ENCODE data around the gene CCL23. TPM values are rescaled to one million over a fixed set of nuclear protein-coding genes. Genes with fewer than 3 reads are reported as not detected.

CCL23 gene
- total RNA-seq, 6 experiments from 2014 or later = 1.1 to 12.7 (median 2.1) TPM

- WGBS (ENCODE audit: insufficient coverage, low coverage, low lambda C conversion rate, missing lambda C conversion rate) = 37% methylated on average over 10 of the region's 10 CpGs
- H3K4me1 ChIP-seq = peaks cover 0 to 42% (median 20%) of the 10 kb centered on the region in 4 donors
- H3K36me3 ChIP-seq = no peaks in the 10 kb centered on the region
- ATAC-seq = no peak
- TF ChIP-seq, protein P1, sequence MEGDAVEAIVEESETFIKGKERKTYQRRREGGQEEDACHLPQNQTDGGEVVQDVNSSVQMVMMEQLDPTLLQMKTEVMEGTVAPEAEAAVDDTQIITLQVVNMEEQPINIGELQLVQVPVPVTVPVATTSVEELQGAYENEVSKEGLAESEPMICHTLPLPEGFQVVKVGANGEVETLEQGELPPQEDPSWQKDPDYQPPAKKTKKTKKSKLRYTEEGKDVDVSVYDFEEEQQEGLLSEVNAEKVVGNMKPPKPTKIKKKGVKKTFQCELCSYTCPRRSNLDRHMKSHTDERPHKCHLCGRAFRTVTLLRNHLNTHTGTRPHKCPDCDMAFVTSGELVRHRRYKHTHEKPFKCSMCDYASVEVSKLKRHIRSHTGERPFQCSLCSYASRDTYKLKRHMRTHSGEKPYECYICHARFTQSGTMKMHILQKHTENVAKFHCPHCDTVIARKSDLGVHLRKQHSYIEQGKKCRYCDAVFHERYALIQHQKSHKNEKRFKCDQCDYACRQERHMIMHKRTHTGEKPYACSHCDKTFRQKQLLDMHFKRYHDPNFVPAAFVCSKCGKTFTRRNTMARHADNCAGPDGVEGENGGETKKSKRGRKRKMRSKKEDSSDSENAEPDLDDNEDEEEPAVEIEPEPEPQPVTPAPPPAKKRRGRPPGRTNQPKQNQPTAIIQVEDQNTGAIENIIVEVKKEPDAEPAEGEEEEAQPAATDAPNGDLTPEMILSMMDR (IDR thresholded peaks at IDR 0.05) = no peak
- TF ChIP-seq POLR2A (IDR thresholded peaks at IDR 0.05) = no peak
- no peaks in the 10 kb centered on the region for H3K9me3 ChIP-seq
- H3K27me3 ChIP-seq = no peaks in the 10 kb centered on the region
- intact Hi-C loops (cut with DNase I) = loop anchor here in 1 of 2 donors (5.0 kb wide), 1 partner anchor 179 kb away; no protein-coding TSS in a partner anchor
- DNase-seq = no peak
- no peak overlapping the region for H3K27ac ChIP-seq
- no peak overlapping the region for H3K4me3 ChIP-seq
These were observed 49.2 kb downstream of the CCL23 start for GRCh38 chr17:35968520-35969054.

GRCh38 chr17:35965272-35965671 is 52.5 kb downstream of the CCL23 start:
- intact Hi-C loops (cut with DNase I) = loop anchor here in 1 of 2 donors (5.0 kb wide), 1 partner anchor 182 kb away; no protein-coding TSS in a partner anchor
- no peak overlapping the region for H3K27ac ChIP-seq
- TF ChIP-seq, protein P1 (IDR thresholded peaks at IDR 0.05) = no peak
- TF ChIP-seq POLR2A (IDR thresholded peaks at IDR 0.05) = no peak
- peaks cover 0 to 11% (median 7%) of the 10 kb centered on the region in 4 donors for H3K4me1 ChIP-seq
- WGBS (ENCODE audit: insufficient coverage, low coverage, low lambda C conversion rate, missing lambda C conversion rate) = 88% methylated on average over 7 of the region's 7 CpGs
- no peaks in the 10 kb centered on the region for H3K36me3 ChIP-seq
- no peaks in the 10 kb centered on the region for H3K27me3 ChIP-seq
- no peaks in the 10 kb centered on the region for H3K9me3 ChIP-seq
- no peak for DNase-seq
- no peak for ATAC-seq
- H3K4me3 ChIP-seq = no peak overlapping the region

DNA sequence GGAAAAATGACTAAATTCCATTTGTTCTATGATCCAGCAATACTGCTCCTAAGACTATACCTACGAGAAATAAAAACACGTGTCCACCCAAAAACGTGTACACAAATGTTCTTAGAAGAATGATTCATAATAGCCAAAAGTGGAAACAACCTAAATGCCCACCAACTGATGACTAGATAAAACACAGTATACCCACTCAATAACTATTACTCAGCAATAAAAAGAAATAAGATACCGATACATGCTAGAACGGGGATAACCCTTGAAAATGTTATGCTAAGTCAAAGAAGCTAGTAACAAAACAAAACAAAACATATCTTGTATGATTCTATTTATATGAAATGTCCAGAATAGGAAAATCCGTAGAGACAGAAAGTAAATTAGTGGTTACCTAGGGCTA is 54.1 kb downstream of the CCL23 start:
- peaks cover 0 to 1% (median 0%) of the 10 kb centered on the region in 4 donors for H3K4me1 ChIP-seq
- no peak overlapping the region for H3K4me3 ChIP-seq
- TF ChIP-seq, protein P1 (IDR thresholded peaks at IDR 0.05) = no peak
- no peak for TF ChIP-seq POLR2A (IDR thresholded peaks at IDR 0.05)
- no peaks in the 10 kb centered on the region for H3K9me3 ChIP-seq
- intact Hi-C loops (cut with DNase I) = no loop called here
- no peaks in the 10 kb centered on the region for H3K27me3 ChIP-seq
- no peak overlapping the region for H3K27ac ChIP-seq
- ATAC-seq = no peak
- DNase-seq = no peak
- 84% methylated on average over 6 of the region's 6 CpGs for WGBS (ENCODE audit: insufficient coverage, low coverage, low lambda C conversion rate, missing lambda C conversion rate)
- no peaks in the 10 kb centered on the region for H3K36me3 ChIP-seq

Other genes with a start within 250 kb of the CCL23 start
- gene MMP28, start 222.3 kb downstream of the CCL23 start, total RNA-seq = under 1 TPM in 3 of 6 experiments, not detected in 3; 0.22 to 0.28 (median 0.25) TPM
- 10 to 100 TPM; 41.3 to 75.8 (median 65.4) TPM for gene TAF15, start 208.5 kb downstream of the CCL23 start, total RNA-seq
- gene HEATR9, start 149.1 kb downstream of the CCL23 start, total RNA-seq = not detected
- 1 to 10 TPM in 5 of 6 experiments, under 1 TPM in 1; 0.53 to 3.4 (median 2.5) TPM for gene CCL5, start 137.6 kb downstream of the CCL23 start, total RNA-seq
- not detected for gene RDM1, start 87.2 kb downstream of the CCL23 start, total RNA-seq
- gene LYZL6, start 74.3 kb downstream of the CCL23 start, total RNA-seq = not detected
- 10 to 100 TPM; 26.5 to 52.6 (median 36.5) TPM for gene CCL16, start 36.5 kb downstream of the CCL23 start, total RNA-seq
- gene CCL14, start 31.2 kb downstream of the CCL23 start, total RNA-seq = 100 to 1,000 TPM in 1 of 6 experiments, 10 to 100 TPM in 4, 1 to 10 TPM in 1; 8.9 to 130 (median 30.7) TPM
- 10 to 100 TPM; 11.0 to 19.2 (median 16.2) TPM for gene CCL15, start 16.4 kb downstream of the CCL23 start, total RNA-seq
- gene CCL18, start 46.3 kb upstream of the CCL23 start, total RNA-seq = 1 to 10 TPM in 2 of 6 experiments, under 1 TPM in 3, not detected in 1; 0.29 to 2.0 (median 0.64) TPM
- 10 to 100 TPM in 1 of 6 experiments, 1 to 10 TPM in 1, under 1 TPM in 3, not detected in 1; 0.43 to 18.2 (median 0.53) TPM for gene CCL3, start 72.2 kb upstream of the CCL23 start, total RNA-seq
- gene CCL4, start 85.9 kb upstream of the CCL23 start, total RNA-seq = 1 to 10 TPM in 4 of 6 experiments, under 1 TPM in 2; 0.79 to 7.1 (median 2.4) TPM
- 1 to 10 TPM in 4 of 6 experiments, not detected in 2; 2.4 to 6.5 (median 3.7) TPM for gene TBC1D3B, start 158.7 kb upstream of the CCL23 start, total RNA-seq
- gene CCL3L1, start 178.8 kb upstream of the CCL23 start, total RNA-seq = 1 to 10 TPM in 1 of 6 experiments, under 1 TPM in 1, not detected in 4; 0.81 to 2.8 TPM
- 1 to 10 TPM in 2 of 6 experiments, under 1 TPM in 2, not detected in 2; 0.44 to 2.5 (median 1.5) TPM for gene CCL4L2, start 193.1 kb upstream of the CCL23 start, total RNA-seq
- gene TBC1D3I, start 246.6 kb upstream of the CCL23 start, total RNA-seq = under 1 TPM in 3 of 6 experiments, not detected in 3; 0.19 to 0.53 (median 0.24) TPM